GM21825 (cell line): ENCODE data around the gene F10.
"Not testable (repeated sequence)": the region's sequence is repeated elsewhere in the genome, so short reads cannot be mapped to it uniquely, and the experiment has no call there.

Experiments
- ATAC-seq: cut with Tn5 transposase; IDR thresholded peaks from one replicate; pipeline ENCODE4 v1.9.1; 2021; ENCODE audit warnings: mild to moderate bottlenecking, moderate library complexity; ENCODE audit not compliant: unreplicated experiment

The F10 gene

GRCh38 chr13:113098162-113098732, 24.4 kb upstream of the F10 start:
- ATAC-seq = no peak

DNA sequence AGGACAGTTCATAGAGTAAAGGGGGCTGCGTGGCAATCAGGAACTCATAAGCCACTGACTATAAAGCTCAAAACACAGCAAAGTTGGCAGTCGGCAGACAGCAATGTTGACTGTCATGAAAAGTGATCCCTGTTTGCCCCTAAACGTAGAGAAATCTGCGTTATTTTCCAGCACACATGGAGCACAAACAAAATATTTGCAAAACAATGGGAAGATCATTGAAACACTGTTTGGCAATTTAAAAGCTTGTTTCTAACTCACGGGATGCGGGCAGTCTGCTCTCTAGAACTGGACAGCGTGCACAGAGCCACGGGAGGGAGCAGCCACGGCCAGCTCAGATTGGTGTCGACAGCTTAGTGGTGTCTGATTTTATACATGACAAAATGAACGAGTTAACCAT, 23.5 kb upstream of the F10 start:
- no peak for ATAC-seq

- not testable (repeated sequence) for ATAC-seq
Measured at GRCh38 chr13:113102302-113102701, 20.3 kb upstream of the F10 start.

DNA sequence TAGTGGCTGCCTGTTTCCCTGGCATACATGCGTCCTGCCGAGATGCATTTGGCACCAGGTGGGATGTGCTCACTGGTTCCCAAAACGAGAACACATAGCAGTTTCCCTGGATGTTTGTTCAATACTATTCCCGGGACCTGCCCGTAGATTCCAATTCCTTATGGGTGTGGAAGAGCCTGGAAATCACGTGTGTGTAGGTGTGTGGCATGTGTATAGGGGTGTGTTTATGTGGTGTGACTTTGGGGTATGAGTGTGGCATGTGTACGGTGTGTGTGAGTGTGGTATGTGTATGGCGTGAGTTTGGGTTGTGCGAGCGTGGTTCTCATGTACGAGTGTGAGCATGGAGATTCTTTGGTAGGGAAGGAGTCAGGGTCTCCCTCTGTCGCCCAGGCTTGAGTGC, 19.9 kb upstream of the F10 start:
- no peak for ATAC-seq

DNA sequence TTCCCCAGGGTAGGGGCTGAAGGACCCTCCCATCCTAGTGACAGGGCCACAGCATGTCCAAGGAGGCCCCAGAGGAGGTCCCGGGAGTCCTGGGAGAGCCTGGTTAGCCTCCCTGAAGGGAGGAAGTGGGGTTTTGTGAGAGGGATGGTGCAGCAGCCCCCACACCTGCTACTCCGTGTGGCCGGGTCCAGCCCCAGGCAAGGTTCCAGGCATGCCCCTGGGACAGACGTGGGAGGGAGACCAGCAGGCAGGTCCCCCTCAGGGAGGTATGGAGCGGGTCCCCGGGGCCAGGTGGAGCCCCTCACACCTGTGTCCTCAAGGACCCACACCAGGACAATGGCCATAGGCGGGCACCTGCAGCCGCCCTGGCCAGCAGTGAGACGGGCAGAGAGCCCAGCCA, 19.0 kb upstream of the F10 start:
- no peak for ATAC-seq

DNA sequence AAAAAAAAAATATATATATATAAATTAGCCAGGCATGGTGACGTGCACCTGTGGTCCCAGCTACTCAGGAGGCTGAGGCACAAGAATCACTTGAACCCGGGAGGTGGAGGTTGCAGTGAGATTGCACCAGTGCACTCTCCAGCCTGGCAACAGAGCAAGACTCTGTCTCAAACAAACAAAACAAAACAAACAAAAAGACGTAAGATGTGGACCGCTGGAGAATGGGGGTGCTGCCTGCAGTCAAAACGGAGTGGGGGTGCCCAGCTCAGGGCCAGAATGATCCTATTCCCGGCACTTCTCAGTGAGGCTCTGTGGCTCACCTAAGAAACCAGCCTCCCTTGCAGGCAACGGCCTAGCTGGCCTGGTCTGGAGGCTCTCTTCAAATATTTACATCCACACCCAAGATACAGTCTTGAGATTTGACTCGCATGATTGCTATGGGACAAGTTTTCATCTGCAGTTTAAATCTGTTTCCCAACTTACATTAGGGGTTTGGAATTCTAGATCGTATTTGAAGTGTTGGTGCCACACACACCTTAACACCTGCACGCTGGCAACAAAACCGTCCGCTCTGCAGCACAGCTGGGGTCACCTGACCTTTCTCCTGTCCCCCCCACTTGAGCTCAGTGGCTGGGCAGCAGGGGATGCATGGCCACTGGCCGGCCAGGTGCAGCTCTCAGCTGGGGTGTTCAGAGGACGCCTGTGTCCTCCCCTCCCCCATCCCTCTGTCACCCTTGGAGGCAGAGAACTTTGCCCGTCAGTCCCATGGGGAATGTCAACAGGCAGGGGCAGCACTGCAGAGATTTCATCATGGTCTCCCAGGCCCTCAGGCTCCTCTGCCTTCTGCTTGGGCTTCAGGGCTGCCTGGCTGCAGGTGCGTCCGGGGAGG, 17.3 kb upstream of the F10 start, which contains the start of gene F7:
TSS of gene F7 (plus strand) at position 760 of the 889 bp plus-strand sequence. CDS start at position 811, 51 bp downstream.
- no peak for ATAC-seq

GRCh38 chr13:113105921-113106452, 16.6 kb upstream of the F10 start:
- ATAC-seq = no peak

DNA sequence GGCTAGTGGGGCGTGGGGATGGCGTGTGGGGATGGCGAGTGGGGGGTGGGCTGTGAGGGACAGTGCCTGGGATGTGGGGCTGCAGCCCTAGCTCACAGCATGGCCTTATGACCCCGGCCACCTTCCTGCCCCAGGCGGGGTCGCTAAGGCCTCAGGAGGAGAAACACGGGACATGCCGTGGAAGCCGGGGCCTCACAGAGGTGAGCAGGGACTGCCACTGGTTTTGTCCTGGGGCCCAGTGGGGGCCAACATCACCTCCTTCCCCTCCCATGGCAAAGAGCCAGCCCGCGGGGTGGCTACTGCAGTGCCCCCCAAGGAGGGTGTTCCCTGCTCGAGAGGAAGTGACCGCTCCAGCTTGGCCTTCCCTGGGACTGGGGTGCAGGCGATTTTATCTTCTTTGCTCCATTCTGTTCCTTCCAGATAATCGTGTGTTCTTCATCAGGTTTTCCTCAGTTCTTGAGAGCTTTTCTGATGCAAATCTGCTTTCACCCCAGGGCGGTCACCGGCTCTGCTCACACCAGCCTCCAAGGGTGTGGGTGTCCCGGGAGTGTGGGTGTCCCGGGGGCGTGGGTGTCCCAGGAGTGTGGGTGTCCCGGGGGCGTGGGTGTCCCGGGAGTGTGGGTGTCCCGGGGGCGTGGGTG, 15.8 kb upstream of the F10 start:
- ATAC-seq = no peak

DNA sequence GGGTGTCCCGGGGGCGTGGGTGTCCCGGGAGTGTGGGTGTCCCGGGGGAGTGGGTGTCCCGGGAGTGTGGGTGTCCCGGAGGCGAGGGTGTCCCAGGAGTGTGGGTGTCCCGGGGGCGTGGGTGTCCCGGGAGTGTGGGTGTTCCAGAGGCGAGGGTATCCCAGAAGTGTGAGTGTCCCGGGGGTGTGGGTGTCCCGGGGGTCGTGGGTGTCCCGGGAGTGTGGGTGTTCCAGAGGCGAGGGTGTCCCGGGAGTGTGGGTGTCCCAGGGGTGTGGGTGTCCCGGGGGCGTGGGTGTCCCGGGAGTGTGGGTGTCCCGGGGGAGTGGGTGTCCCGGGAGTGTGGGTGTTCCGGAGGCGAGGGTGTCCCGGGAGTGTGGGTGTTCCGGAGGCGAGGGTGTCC, 14.1 kb upstream of the F10 start:
- ATAC-seq = not testable (repeated sequence)

GRCh38 chr13:113109151-113110047, 13.2 kb upstream of the F10 start:
- no peak for ATAC-seq

- ATAC-seq = no peak
Measured at GRCh38 chr13:113110048-113110851, 12.3 kb upstream of the F10 start.

DNA sequence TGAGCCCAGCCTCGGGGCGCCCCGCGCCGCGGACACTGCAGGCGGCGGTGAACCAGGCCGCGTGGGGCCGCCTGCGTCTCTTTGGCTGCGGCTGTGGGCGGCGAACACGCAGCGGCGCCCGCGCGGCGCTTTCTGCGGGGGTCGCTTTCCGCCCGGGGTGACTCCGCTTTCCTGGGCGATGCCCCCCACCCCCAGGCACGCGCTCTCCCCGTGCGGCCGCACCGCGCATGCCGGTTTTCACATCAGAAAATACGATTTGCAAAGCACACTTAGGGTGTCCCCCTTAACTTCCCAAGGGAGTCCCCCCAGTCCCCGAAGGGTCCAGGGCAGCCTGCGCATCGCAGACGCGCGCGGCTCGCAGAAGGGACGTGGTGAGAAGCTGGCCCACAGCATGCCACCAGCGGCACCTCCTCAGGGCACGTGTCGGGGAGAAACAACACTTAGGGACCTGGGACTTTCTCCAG, 11.7 kb upstream of the F10 start:
- ATAC-seq = no peak

DNA sequence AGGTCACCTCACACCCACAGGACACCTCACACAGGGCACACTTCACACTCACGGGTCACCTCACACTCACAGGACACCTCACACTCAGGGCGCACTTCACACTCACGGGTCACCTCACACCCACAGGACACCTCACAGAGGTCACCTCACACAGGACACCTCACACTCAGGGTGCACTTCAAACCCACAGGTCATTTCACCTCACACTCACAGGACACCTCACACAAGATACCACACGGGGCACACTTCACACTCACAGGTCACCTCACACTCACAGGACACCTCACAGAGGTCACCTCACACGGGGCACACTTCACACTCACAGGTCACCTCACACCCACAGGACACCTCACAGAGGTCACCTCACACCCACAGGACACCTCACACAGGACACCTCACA, 10.8 kb upstream of the F10 start:
- not testable (repeated sequence) for ATAC-seq

- ATAC-seq = not testable (repeated sequence)
Measured at GRCh38 chr13:113112475-113112874, 10.1 kb upstream of the F10 start.

DNA sequence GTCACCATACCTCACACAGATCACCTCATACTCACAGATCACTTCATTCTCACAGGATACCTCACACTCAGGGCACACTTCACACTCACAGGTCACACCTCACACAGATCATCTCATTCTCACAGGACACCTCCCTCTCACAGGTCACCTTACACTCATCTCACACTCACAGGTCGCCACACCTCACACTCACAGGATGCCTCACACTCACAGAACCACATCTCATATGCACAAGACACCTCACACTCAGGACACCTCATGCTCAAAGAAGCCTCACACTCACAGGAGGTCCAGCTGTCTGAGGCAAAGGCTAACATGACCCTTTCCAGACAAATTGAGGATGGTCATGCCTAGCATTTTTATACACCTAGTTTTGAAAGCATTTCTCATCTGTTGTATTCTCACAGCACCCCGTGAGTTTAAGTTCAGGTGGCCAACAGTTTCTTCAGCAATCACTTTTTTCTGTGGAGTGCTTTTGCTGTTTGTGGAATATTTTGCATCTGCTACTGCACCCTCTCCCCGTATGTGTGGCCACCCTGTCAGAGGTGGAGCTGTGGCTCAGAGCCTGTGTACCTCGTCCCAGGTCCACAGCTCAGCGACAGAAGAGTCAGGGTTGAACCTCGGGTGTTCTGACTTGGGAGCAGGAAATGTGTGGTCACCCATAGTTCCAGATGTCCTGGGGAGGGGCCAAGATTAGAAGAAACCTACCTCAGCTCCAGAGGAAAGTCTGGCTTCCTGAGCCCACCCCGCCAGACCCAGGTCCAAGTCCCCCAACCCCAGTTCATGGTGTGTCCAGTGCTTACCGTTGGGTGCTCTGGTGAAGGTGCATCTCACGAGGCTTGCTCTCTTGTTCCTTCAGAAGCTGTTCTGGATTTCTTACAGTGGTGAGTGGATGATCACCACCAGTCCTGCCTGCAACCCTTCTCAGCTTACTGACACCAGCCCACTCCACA, 9.4 kb upstream of the F10 start:
- no peak for ATAC-seq

GRCh38 chr13:113113846-113114271, 8.7 kb upstream of the F10 start:
- no peak for ATAC-seq

DNA sequence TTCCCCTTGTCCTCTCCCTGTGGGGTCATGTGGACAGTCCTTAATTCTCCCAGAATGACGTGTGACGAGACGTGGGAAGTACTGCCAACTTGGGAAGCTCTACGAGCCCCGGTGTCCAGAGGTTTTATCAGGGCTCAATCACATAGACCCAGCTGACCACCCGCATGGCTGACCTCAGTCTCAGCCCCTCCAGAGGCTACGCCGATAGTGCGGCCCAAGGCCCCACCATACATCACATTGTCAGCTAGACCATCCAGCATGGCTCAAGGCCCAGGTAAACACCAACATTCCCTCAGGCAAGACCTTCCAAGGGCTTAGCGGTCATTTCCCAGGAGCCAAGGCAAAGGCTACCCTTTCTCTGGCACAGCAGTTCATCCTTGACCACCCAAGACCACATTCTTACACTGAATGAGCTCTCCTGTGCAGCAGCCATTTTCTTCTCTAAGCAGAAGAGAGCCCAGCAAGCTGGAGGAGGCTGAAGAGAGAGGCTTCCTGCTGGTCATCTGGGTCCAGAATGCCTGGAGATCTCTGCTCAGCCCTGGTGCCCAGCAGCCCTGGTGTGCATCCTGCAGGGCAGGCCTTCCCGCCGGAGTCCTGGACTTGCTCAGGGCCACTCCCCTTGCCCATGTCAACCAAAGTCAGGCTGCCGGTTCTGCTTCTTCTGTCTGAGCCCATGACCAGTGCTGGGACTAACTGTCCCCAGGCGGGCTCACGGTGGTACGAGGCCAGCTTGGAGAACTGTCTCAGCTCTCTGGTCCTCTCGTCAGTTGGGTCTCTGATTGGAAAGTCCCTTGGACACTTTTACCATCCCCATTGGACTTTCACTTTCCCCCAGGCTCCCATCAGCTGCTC, 7.9 kb upstream of the F10 start:
- no peak for ATAC-seq
